ENCODE data around the gene SPECC1. TPM values are rescaled to one million over a fixed set of nuclear protein-coding genes. Genes with fewer than 3 reads are reported as not detected.

SPECC1 gene
- total and polyA plus RNA-seq, 9 of the 15 experiments (the other 6 are each of a cell fraction or from before 2014, with no cell fraction given): 2.4 to 19.6 (median 14.7) TPM

DNA sequence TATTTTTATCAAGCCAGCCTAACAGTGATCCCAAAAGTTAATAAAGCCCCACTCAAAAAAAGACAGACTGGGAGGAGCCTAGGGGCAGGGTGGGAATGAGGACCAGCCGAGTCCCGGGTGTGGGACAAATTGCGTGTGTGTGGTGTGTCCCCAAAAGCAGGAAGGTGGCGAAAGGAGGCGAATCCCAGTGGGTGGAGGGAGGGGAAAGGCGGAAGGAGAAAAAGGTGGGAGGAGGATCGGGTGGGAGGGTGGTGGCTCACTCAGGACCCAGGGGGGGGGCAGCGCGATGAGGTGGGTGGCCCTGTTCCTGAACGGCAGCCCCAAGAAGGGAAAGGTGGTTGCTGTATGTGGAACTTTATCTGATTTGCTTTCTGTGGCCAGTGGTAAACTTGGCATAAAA lies 102.4 kb downstream of the SPECC1 start:
- Histone ChIP-seq H3K9me3 (replicated peaks; ENCODE audit: control insufficient read depth, insufficient read depth, low read depth, low read length) (no peaks in the 10 kb centered on the region), H3K4me3 (no peak overlapping the region), H3K4me1 (replicated peaks in 1 of 2; ENCODE audit: control insufficient read depth in 2 of 2, insufficient read depth in 2 of 2, low read length in 2 of 2) (no peaks in the 10 kb centered on the region), H3K9me1 (ENCODE audit: control insufficient read depth, insufficient read depth, low read length) (no peaks in the 10 kb centered on the region), H3K79me2 (ENCODE audit: control insufficient read depth, insufficient read depth, low read length) (no peaks in the 10 kb centered on the region), H2AFZ (ENCODE audit: low read depth, low read length) (no peak overlapping the region), H3K27ac (ENCODE audit: extremely low read depth, low read depth, low read length) (no peak overlapping the region), H3K9ac (ENCODE audit: insufficient read depth in 1 of 2, low read depth in 2 of 2, low read length in 2 of 2) (no peak overlapping the region), H4K20me1 (replicated peaks; ENCODE audit: control insufficient read depth, insufficient read depth, low read length) (no peaks in the 10 kb centered on the region), H3K36me3 (ENCODE audit: control insufficient read depth, insufficient read depth, low read length) (no peaks in the 10 kb centered on the region), H3K4me2 (ENCODE audit: insufficient read depth, low read length) (no peak overlapping the region), H3K27me3 (ENCODE audit: control insufficient read depth in 2 of 2, insufficient read depth in 2 of 2, low read length in 2 of 2) (no peaks in the 10 kb centered on the region)
- ATAC-seq: no peak
- no TSS peak for BruUV-seq (replicated peaks)
- intact Hi-C loops (cut with micrococcal nuclease) (no loop called here), in situ Hi-C loops (cut with MboI) (loop anchor here (5.0 kb wide), 1 partner anchor 124 kb away; no protein-coding TSS in a partner anchor)
- CTCF ChIA-PET (ENCODE audit: low intra/inter-chr PET ratio): no interaction called here
- no peak for DNase-seq (ENCODE audit: extremely low read depth in 1 of 4, low spot score in 3 of 4)
- POLR2A ChIA-PET: no interaction called here
- WGBS (ENCODE audit: insufficient coverage, low coverage, missing lambda C conversion rate): 83% methylated on average over 3 of the region's 10 CpGs
- no peak for FAIRE-seq
- TF ChIP-seq ELF1 (tag; IDR thresholded peaks at IDR 0.05) (no peak), NR2C2 (CRISPR knock-in tag; IDR thresholded peaks at IDR 0.05) (no peak), NR2C2 (tag; IDR thresholded peaks at IDR 0.05) (no peak), TCFL5 (CRISPR knock-in tag; conservative IDR thresholded peaks at IDR 0.05) (no peak), ZNF3 (CRISPR knock-in tag; IDR thresholded peaks at IDR 0.05) (no peak), BACH1 (tag; IDR thresholded peaks at IDR 0.05) (no peak), ZNF785 (CRISPR knock-in tag; IDR thresholded peaks at IDR 0.05) (no peak), TFAM (CRISPR knock-in tag; conservative IDR thresholded peaks at IDR 0.05) (no peak), CTCFL (IDR thresholded peaks at IDR 0.05; ENCODE audit: borderline replicate concordance, insufficient read depth, low read depth, low read length, poor library complexity, severe bottlenecking) (no peak), CXXC5 (CRISPR knock-in tag; IDR thresholded peaks at IDR 0.05) (no peak), FOXK2 (conservative IDR thresholded peaks at IDR 0.05 in 1 of 2, IDR thresholded peaks at IDR 0.05 in 1 of 2; ENCODE audit: low read depth in 2 of 2) (no peak), JUND (IDR thresholded peaks at IDR 0.05; ENCODE audit: borderline replicate concordance, low read depth, low read length) (no peak), JUND (tag; IDR thresholded peaks at IDR 0.05; ENCODE audit: borderline replicate concordance, low read depth, low read length) (no peak), ZNF444 (CRISPR knock-in tag; IDR thresholded peaks at IDR 0.05) (no peak), IRF1 (CRISPR knock-in tag; IDR thresholded peaks at IDR 0.05; ENCODE audit: borderline replicate concordance) (no peak), FOXK1 (CRISPR knock-in tag; IDR thresholded peaks at IDR 0.05; ENCODE audit: borderline replicate concordance) (no peak), KDM5B (IDR thresholded peaks at IDR 0.05; ENCODE audit: insufficient replicate concordance, low read depth, low read length) (no peak)
- TF ChIP-seq, protein P1, sequence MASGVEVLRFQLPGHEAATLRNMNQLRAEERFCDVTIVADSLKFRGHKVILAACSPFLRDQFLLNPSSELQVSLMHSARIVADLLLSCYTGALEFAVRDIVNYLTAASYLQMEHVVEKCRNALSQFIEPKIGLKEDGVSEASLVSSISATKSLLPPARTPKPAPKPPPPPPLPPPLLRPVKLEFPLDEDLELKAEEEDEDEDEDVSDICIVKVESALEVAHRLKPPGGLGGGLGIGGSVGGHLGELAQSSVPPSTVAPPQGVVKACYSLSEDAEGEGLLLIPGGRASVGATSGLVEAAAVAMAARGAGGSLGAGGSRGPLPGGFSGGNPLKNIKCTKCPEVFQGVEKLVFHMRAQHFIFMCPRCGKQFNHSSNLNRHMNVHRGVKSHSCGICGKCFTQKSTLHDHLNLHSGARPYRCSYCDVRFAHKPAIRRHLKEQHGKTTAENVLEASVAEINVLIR (CRISPR knock-in tag; IDR thresholded peaks at IDR 0.05): no peak
